NCI-H2029 (cell line): ENCODE data around the gene NUB1.

Experiments
- DNase-seq: peaks from one replicate; lab custom pipeline; 2025; lab: John Stamatoyannopoulos, UW

The NUB1 gene

GRCh38 chr7:151345576-151346469, 4.2 kb downstream of the NUB1 start:
- DNase-seq = no peak

GRCh38 chr7:151346470-151346769, 4.8 kb downstream of the NUB1 start:
- DNase-seq = no peak

- DNase-seq = no peak
Measured at GRCh38 chr7:151347200-151347599, 5.6 kb downstream of the NUB1 start.

- DNase-seq = no peak
Measured at GRCh38 chr7:151348970-151349369, 7.4 kb downstream of the NUB1 start.

GRCh38 chr7:151349507-151349853, 7.9 kb downstream of the NUB1 start:
- DNase-seq = no peak

GRCh38 chr7:151351027-151351426, 9.4 kb downstream of the NUB1 start:
- no peak for DNase-seq

GRCh38 chr7:151351967-151352366, 10.4 kb downstream of the NUB1 start:
- DNase-seq = no peak

- DNase-seq = no peak
Measured at GRCh38 chr7:151352512-151352911, 10.9 kb downstream of the NUB1 start.

- DNase-seq = no peak
Measured at GRCh38 chr7:151361193-151361959, 19.8 kb downstream of the NUB1 start.

GRCh38 chr7:151363182-151363581, 21.6 kb downstream of the NUB1 start:
- no peak for DNase-seq

GRCh38 chr7:151366166-151366879, 24.7 kb downstream of the NUB1 start:
- no peak for DNase-seq

GRCh38 chr7:151366880-151367222, 25.2 kb downstream of the NUB1 start:
- DNase-seq = no peak

GRCh38 chr7:151367284-151367683, 25.7 kb downstream of the NUB1 start:
- no peak for DNase-seq

GRCh38 chr7:151368136-151368571, 26.5 kb downstream of the NUB1 start:
- DNase-seq = peak; percentile 74

GRCh38 chr7:151371266-151371665, 29.7 kb downstream of the NUB1 start:
- DNase-seq = no peak

- DNase-seq = no peak
Measured at GRCh38 chr7:151372612-151373265, 31.1 kb downstream of the NUB1 start.

GRCh38 chr7:151373599-151373998, 32.0 kb downstream of the NUB1 start:
- DNase-seq = no peak

- no peak for DNase-seq
Measured at GRCh38 chr7:151374139-151374538, 32.5 kb downstream of the NUB1 start.

GRCh38 chr7:151374726-151375125, 33.1 kb downstream of the NUB1 start:
- no peak for DNase-seq

- no peak for DNase-seq
Measured at GRCh38 chr7:151375530-151376217, 34.1 kb downstream of the NUB1 start.

GRCh38 chr7:151376218-151376902, 34.7 kb downstream of the NUB1 start:
- DNase-seq = no peak
